GM18520 (cell line): ENCODE data around the gene NMNAT2.
"Not testable (repeated sequence)": the region's sequence is repeated elsewhere in the genome, so short reads cannot be mapped to it uniquely, and the experiment has no call there.

Source experiments
- ATAC-seq: cut with Tn5 transposase; IDR thresholded peaks from one replicate; pipeline ENCODE4 v1.9.1; 2021; ENCODE audit not compliant: unreplicated experiment

Gene NMNAT2

GRCh38 chr1:183417772-183418491 lies at the start of gene NMNAT2:
TSS of gene NMNAT2 (minus strand) at chr1:183418380. CDS start at chr1:183418267, 113 bp downstream.
- ATAC-seq: no peak

DNA sequence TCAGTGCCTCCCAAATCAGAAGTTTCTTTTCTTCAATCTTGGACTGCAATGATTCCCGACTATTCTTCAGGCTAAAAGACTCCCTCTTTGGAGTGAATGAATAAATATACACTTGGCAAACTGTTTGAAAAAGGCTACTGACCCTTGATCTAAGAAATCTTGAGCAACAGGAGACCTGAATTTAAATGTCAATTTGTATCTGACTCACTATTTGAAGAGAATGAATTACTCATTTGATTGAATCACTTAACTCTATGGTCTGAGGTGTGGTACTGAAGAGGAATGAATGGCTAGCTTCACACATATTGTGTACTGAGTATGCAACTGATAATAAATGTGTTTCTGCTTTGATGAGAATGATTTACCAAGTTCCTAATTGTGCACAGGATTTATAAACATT lies 49.5 kb upstream of the NMNAT2 start:
- ATAC-seq: no peak

DNA sequence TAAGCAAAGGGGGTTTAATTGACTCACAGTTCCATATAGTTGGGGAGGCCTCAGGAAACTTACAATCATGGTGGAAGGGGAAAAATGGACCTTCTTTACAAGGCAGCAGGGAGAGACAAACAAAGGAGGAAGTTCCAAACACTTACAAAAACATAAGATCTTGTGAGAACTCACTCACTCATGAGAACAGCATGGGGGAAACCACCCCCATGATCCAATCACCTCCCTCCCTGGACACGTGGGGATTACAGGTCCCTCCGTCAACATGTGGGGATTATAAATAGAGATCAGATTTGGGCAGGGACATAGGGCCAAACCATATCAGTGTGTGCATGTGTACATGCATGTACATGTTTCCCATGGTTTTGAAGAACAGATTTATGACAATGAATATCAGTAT lies 48.6 kb upstream of the NMNAT2 start:
- no peak for ATAC-seq

DNA sequence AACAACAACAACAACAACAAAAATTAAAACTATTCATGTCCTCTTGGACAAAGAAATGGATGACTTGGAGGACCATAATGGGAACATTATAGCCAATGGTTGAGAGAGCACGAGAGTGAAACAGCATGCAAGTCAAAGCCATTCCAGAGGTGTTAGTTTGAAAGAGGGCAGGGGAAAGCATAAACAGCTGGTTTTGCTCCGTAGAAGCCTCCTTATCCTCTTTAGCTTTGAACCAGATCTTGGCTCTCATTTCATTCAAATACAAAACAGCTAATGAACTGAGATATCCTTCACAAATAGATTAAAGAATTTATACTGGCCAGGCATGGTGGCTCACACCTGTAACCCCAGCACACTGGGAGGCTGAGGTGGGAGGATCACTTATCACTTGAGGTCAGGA lies 45.4 kb upstream of the NMNAT2 start:
- ATAC-seq: no peak

- no peak for ATAC-seq
Measured at GRCh38 chr1:183461350-183461749, 43.2 kb upstream of the NMNAT2 start.

DNA sequence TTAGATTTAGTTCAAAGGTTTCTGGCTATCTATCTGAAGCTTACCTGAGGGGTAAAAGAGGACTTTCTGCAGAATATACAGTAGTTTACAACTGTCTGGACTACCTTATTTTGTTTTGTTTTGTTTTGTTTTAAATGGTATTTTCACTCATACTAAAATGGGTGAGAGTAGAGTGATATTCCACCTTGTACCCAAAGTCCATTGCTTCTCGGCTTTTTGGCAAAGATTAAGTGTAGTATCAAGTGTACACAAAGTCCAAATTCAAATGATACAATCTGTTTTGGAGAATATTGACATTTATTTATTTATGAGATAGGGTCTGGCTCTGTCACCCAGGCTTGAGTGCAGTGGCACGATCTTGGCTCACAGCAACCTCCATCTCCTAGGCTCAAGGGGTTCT lies 42.4 kb upstream of the NMNAT2 start:
- no peak for ATAC-seq

- no peak for ATAC-seq
Measured at GRCh38 chr1:183457449-183457848, 39.3 kb upstream of the NMNAT2 start.

GRCh38 chr1:183456826-183457225 lies 38.6 kb upstream of the NMNAT2 start:
- no peak for ATAC-seq

DNA sequence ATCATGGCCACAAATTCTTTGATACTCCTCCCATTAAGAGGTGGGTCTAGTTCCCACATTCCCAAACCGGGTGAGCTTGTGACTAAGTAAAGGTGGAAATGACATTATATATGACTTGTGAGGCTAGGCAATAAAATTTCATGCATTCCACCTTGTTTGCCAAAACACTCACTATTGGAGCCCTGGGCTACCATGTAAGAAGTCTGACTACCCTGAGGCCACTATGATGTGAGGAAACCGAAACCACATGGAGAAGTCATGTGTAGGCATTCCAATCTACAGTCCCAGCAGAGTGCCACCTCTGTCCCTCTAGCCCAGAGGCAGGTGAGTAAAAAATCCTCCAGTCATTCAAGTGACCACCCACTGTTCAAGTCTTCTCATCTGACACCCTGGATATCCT lies 36.2 kb upstream of the NMNAT2 start:
- no peak for ATAC-seq

GRCh38 chr1:183450093-183450492 lies 31.9 kb upstream of the NMNAT2 start:
- ATAC-seq: no peak

DNA sequence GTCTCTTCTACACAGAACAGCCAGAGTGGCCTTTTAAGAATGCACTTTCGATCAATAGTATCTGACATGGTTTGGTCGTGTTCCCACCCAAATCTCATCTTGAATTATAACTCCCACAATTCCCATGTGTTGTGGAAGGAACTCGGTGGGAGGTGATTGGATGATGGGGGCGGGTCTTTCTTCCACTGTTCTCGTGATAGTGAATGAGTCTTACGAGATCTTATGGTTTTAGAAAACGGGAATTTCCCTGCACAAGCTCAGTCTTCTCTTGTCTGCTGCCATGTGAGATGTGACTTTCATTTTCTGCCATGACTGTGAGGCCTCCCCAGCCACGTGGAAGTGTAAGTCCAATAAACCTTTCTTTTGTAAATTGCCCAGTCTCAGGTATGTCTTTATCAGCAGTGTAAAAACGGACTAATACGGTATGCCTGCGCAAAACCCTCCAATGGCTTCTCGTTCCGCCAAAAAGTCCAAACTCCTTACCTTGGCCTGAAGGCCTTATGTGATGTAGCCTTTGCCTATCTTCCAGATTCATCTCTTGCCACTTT lies 31.1 kb upstream of the NMNAT2 start:
- ATAC-seq: no peak

GRCh38 chr1:183444243-183444642 lies 26.1 kb upstream of the NMNAT2 start:
- no peak for ATAC-seq

DNA sequence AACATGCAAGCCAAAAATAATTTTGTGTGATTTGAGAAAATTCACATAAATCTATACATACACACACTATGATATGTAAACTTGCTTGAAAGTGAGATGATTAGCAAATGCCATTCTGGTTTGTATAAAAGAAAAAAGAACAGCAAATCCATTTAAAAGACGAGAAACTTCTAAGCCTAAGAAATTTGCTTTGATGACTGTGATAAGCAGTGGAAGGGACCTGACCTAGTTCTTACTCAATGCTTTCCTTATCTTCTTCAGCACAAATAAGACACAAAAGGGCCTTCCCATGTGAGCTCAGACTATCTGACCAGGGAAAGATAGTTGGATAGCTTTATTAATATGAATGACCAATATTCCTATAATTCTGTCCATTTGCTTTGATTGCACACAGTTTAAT lies 25.3 kb upstream of the NMNAT2 start:
- no peak for ATAC-seq

GRCh38 chr1:183443011-183443410 lies 24.8 kb upstream of the NMNAT2 start:
- no peak for ATAC-seq

DNA sequence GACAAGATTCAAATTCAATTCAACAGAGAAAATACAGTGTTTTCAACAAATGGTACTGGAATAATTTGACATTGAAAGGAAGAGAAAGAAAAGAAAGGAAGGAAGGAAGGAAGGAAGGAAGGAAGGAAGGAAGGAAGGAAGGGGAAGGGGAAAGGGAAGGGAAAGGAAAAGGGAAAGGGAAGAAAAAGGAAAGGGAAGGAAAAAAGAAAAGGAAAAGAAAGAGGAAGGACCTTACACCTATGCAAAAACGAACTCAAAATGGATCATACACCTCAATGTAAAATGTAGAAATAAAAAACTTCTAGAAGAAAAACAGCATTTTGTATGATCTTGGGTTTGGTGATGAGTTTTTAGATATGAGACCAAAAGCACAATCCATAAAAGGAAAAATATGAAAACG lies 19.9 kb upstream of the NMNAT2 start:
- no peak for ATAC-seq

- ATAC-seq: no peak
Measured at GRCh38 chr1:183435497-183435896, 17.3 kb upstream of the NMNAT2 start.

DNA sequence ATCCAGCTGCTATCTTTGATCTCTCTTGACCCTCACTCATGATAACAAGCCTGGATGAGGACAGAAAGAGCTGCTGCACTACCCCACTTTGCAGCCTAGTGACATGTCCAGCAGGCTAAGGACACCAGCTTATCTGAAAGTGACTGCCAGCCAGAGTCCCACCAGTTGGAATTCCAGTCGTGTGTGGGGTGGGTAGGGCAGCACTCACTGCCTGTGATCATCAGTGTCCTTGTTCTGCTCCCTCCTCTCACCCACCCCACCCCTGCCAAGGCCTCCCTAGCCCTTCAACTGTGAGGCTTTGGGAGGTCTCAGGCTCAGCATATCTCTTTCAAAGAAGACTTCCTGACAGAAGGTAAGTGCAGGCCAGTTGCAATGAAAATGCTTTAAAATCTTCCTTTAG lies 15.5 kb upstream of the NMNAT2 start:
- ATAC-seq: no peak

GRCh38 chr1:183432548-183432875 lies 14.3 kb upstream of the NMNAT2 start:
- no peak for ATAC-seq

DNA sequence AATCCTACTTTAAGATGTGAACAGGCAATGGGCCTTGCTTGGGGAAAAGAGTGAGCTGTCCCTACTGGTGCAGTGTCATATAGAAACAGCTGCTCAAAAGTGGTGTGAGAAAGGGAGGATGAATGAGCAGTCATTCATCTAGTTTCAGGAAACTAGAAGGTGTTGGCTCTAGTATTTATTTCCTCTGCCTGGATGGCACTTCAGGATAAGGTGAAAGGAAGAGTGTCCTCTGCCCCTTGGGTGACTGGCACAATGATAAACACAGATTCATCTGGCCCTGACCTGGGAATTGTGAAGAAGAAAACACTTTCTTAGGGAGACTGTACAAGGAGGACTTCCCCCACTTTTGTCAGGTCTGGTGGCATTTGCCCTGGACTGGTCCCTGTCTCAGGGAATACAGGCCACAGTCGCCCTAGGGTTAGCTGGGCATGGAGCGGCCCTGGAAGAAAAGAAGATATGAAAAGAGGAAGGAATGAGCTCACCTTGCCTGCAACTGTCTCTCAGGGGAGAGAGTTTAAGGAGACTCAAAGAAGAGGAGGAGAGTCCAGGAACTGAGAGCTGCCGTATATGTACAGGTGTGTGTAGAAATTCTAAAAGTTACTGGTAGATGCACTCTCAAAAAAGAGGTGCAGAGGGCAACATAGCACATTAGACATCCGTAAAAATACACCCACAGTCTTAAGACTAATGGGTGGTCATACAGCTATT lies 13.8 kb upstream of the NMNAT2 start:
- ATAC-seq: no peak

DNA sequence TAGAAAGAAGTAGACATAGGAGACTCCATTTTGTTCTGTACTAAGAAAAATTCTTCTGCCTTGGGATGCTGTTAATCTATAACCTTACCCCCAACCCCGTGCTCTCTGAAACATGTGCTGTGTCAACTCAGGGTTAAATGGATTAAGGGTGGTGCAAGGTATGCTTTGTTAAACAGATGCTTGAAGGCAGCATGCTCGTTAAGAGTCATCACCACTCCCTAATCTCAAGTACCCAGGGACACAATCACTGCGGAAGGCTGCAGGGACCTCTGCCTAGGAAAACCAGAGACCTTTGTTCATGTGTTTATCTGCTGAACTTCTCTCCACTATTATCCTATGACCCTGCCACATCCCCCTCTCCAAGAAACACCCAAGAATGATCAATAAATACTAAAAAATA lies 9.4 kb upstream of the NMNAT2 start:
- ATAC-seq: not testable (repeated sequence)

- ATAC-seq: no peak
Measured at GRCh38 chr1:183424691-183425090, 6.5 kb upstream of the NMNAT2 start.

DNA sequence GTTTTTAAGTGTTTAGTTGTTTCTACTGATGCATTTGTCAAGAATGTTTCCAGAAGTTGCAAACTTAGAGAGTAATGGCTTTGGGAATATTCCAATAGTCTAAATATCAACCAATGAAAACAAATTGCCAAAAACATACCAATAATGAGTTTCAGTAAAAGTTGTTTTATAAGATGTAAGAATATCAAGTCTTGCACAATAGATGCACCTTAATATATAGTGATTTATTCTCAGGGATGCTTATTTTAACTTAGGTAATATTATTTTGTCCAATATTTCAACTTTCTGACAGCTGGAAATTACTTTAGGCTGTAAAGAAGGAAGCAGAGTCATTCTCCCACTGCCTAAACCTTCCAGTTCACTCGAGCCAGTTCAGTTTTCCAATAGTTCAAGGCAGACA lies 5.4 kb upstream of the NMNAT2 start:
- no peak for ATAC-seq

GRCh38 chr1:183419399-183419798 lies 1.2 kb upstream of the NMNAT2 start:
- no peak for ATAC-seq
